GDM1 (cell line): ENCODE data around the gene HPS5.
"Not testable (repeated sequence)": the region's sequence is repeated elsewhere in the genome, so short reads cannot be mapped to it uniquely, and the experiment has no call there.

ENCODE experiments used
- DNase-seq: peaks from one replicate; lab custom pipeline; 2025; lab: John Stamatoyannopoulos, UW

HPS5 gene

GRCh38 chr11:18269252-18269651 lies 52.7 kb downstream of the HPS5 start:
- DNase-seq = not testable (repeated sequence)

- DNase-seq = not testable (repeated sequence)
These were observed 54.4 kb downstream of the HPS5 start for GRCh38 chr11:18267335-18268133.

DNA sequence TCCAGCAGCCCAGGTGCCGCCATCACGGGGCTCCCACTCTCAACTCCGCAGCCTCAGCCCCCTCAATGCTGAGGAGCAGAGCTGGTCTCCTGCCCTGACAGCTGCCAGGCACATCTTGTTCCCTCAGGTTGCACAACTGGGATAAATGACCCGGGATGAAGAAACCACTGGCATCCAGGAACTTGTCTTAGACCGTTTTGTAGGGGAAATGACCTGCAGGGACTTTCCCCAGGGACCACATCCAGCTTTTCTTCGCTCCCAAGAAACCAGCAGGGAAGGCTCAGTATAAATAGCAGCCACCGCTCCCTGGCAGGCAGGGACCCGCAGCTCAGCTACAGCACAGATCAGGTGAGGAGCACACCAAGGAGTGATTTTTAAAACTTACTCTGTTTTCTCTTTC lies 56.0 kb downstream of the HPS5 start, which contains the start of gene SAA1:
Gene SAA1, plus strand, starts transcription at position 316 of the 400 bp plus-strand sequence. CDS start 624 bp downstream, outside the sequence.
- no peak for DNase-seq

DNA sequence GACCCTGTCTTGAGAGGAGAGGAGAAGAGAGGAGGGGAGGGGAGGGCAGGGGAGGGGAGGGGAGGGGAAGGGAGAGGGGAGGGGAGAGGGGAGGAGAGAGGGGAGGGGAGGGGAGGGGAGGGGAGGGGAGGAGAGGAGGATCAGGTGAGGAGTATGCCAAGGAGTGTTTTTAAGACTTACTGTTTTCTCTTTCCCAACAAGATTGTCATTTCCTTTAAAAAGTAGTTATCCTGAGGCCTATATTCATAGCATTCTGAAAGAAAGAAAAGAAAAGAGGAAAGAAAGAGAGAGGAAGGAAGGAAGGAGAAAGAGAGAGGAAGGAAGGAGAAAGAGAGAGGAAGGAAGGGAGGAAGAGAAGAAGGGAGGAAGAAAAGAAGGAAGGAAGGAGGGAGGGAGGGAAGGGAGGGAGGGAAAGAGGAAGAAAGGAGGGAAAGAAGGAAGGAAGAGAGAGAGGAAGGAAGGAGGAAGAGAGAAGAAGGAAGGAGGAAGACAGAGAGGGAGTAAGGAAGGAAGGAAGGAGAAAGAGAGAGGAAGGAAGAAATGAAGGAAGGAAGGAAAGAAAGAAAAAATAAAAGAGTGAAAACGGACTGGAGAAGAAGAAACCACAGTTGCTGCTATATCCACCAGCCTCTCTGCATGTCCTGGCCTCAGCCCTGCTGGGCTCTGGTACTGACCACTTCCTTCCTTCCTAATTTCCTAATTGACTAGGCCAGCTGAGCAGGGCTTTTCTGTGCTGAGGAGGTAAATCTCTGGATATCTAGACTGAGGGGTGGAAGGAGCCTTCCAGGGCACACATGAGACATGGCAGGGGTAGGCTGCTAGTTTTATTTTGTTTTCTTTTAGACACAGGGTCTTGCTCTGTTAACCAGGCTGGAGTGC lies 57.0 kb downstream of the HPS5 start:
- no peak for DNase-seq

DNA sequence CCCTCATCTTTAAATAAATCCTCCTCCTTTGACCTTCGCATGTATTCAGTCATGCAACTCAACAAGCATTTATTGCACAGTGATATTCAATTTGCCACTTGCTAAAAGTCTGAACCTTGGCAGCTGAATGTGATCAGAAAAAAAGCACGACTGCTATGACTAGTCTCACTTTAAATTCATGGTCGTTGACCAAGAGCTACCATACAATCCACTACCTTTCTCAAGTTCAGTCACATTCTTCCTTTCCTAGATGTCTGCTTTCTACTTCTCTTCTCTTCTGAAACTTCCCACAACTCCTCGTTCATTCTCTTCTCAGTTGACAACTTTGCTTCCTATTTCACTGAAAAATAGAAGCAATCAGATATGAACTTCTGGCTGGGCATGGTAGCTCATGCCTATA lies 57.9 kb downstream of the HPS5 start:
- DNase-seq = no peak

- not testable (repeated sequence) for DNase-seq
These were observed 59.1 kb downstream of the HPS5 start for GRCh38 chr11:18262681-18263350.

- DNase-seq = no peak
These were observed 60.2 kb downstream of the HPS5 start for GRCh38 chr11:18261721-18262120.

DNA sequence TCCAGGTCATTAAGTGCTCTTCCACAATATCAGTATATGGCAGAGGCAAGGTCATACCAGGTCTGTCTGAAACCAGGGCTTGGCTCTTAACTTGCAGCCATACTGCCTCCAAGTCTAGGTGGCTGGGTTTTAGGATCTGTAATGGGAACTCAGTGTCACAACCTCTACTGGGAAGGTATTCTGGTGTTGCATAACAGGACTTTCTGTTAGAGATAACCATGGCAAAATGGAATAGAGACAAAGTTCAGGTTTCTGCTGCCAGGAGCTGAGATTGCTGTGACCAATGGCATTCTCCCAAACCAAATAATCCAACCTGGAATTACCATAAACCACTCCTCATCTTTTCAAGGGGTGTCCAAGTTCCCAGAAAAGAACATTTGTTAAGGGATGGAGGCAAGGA lies 62.7 kb downstream of the HPS5 start:
- no peak for DNase-seq

DNA sequence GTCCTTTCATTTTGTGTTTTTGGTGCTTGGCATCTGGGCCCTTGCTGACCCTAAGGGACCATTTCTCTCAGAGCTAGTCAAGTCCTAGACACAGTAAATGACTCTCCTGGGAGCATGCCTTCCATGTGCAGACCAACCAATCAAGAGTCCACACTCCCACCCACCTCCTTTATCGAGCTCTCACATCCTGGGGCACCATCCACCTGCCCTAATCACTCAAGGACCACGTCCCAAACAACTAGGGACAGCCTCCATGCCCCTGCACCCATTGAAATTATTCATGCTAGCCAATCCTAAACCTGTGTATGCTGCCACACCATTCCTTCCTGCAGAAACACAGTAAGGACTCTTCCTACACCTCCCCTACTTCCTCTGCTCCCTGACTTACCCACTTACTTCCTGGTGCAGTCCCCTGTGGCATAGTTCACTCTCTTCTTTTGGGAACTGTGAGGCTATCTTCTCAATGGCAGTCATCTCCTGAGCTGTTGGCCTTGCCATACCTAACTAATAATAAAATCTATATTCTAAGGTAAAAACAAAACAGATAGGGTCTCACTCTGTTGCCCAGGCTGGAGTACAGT lies 67.1 kb downstream of the HPS5 start:
- DNase-seq = no peak

DNA sequence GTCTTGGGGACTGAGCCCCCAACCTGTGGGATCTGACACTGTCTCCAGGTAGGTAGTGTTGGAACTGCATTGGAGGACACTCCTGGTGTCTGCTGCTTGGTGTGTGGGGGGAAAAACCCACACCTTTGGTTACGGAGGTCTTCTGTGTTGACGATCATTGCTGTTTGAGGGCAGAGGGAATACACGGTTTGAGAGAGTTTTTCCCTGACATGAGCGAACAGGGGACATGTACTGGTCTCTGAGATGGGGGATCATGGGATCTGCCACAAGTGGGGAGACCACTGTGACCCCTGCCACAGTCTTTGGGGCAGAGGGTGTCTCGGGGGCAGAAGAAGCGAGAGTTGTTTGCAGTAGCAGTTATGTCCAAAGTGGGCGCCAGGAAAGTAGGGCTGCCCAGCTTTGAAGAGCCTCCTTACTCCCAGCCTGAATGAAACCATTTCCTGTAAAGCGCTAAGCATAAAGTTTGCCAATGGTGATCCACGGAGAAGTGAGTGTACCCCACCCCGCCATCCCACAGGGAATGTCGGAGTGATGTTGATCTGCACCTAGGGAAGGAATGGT lies 68.1 kb downstream of the HPS5 start:
- no peak for DNase-seq

DNA sequence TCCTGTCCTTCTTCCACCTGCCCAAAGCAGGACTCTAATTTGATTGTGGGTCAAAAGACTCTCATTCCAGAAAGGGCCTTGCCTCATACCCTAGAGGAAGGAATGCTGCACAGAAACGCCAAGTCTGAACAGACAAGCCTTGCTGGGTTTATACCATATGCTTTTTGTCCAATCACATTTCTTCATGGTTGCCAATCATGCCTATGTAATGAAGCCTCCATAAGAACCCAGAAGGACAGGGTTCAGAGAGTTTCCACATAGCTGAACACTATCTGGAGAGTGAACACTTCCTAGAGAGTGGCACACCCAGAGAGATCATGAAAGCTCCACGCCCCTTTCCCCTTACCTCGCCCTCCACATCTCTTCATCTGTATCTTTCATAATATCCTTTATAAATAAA lies 68.7 kb downstream of the HPS5 start:
- DNase-seq = no peak

GRCh38 chr11:18248561-18248960 lies 73.4 kb downstream of the HPS5 start, which contains the start of gene SAA2:
SAA2 (minus strand) TSS chr11:18248668; CDS start chr11:18248011, 657 bp downstream.
- no peak for DNase-seq

- DNase-seq = not testable (repeated sequence)
These were observed 74.8 kb downstream of the HPS5 start for GRCh38 chr11:18247191-18247581.

DNA sequence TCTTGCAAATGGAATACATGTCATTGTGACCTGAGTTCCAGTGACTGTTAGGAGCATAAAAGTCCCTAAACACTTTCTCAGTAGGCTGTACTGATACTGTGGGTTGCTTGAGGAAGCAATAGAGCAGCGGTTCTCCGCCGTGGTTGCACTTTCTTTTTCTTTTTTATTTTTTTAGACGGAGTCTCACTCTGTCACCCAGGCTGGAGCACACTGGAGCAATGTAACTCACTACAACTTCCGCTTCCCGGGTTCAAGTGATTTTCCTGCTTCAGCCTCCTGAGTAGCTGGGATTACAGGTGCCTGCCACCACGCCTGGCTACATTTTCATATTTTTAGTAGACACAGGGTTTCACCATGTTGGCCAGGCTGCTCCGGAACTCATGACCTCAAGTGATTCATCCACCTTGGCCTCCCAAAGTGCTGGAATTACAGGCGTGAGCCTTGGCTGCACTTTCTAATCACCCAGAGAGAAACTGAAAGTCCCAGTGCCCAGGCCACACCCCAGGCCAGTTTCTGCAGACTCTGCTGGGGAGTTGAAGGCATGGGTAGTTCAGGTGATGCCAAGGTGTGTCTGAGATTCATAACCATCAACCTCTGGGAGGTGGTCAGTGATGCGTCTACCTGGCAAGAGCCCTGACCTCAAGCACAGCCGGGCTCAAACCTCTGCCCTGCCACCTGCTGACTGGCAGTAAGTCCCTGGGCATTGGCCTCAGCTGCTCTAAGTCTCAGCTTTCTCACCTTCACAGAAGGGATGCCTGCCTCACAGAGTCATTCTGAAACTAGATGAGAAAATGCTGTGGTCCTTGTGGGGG lies 75.4 kb downstream of the HPS5 start:
- DNase-seq = not testable (repeated sequence)

- DNase-seq = no peak
These were observed 76.5 kb downstream of the HPS5 start for GRCh38 chr11:18245396-18245795.

DNA sequence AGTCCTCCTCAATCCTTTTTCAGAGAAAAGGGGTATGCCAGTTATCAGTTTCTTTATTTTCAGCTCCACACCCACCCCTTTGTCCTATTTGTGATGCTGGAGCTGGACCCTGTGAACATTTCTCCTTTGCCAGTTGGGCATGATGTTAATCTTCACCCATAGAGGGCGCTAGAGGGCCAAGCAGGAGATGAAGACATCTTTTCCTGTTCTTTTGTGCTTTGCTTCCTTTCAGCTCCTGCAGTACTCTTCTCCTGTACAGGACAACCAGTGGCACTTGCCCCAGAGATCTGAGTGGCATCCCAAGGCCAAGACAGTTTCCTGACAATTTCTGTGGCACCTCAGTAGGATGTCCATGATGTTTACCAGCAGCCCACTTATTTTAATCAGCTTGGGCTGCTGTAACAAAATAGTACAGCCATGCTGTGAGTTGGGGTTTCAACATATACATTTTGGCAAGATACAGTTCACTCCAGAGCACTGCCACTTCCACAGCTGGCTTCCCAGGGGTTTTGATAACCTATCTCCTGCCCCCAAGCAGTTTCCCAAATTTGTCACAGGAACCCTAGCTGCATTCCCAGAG lies 78.1 kb downstream of the HPS5 start:
- peak; percentile 34 for DNase-seq

DNA sequence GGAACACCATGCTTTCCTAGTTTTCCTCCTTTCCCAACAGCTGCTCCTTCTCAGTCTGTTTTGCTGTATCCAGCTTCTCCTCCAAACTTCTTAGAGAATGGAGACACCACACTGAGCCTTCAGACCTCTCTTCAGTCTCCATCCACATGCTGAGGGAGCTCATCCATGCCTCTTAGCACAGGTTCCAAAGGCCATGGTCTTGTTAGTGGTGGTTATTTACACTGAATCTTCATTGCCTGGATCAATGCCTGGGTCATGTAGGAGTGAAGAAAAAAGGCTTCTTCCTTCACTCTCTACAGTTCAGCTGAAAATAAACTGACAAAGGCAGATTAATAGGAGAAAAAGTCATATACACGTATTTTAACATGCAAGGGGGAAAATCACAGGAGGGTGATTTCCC lies 82.3 kb downstream of the HPS5 start:
- no peak for DNase-seq

GRCh38 chr11:18236664-18237356 lies 85.1 kb downstream of the HPS5 start, which contains the start of gene SAA4:
SAA4 (minus strand) TSS chr11:18236802; CDS start chr11:18235926, 876 bp downstream.
- DNase-seq = no peak
